Gastrocnemius medialis (tissue), 4 donors: ENCODE data around the gene OR10P1. TPM values are rescaled to one million over a fixed set of nuclear protein-coding genes. Genes with fewer than 3 reads are reported as not detected.

Experiments used
- ATAC-seq, 2 donors: fragments of 150-250 bp; one replicate each; pipeline ENCODE4 v1.9.1; 2016
- DNase-seq, 2 donors: peaks; one replicate each; pipeline ENCODE4 v3.0.0-alpha.2; 2019
- H3K27ac ChIP-seq, 4 donors: fragments of 200-600 bp; sonication (generic); 1 replicate in 1 of 4; 2 replicates in 3 of 4; pipeline ENCODE4 v1.5.1; 2016 to 2018; ENCODE audit warnings: mild to moderate bottlenecking in 2 of 4, moderate library complexity in 1 of 4
- H3K27me3 ChIP-seq, 3 donors: fragments of 200-600 bp; sonication (generic) in 2 of 3; 1 replicate in 1 of 3; 2 replicates in 2 of 3; pipeline versions ENCODE4 v1.5.1 to v1.6.0; 2016 to 2019; ENCODE audit warnings: mild to moderate bottlenecking in 1 of 3, moderate library complexity in 1 of 3
- H3K36me3 ChIP-seq, 2 donors: fragments of 200-600 bp; sonication (generic) in 1 of 2; one replicate each; pipeline ENCODE4 v1.5.1; 2017 to 2018
- H3K4me1 ChIP-seq, 2 donors: fragments of 200-600 bp; sonication (generic) in 1 of 2; one replicate each; pipeline ENCODE4 v1.5.1; 2016 to 2017; ENCODE audit warnings: mild to moderate bottlenecking in 2 of 2
- H3K4me3 ChIP-seq, 4 donors: fragments of 200-600 bp; sonication (generic) in 3 of 4; 1 replicate in 1 of 4; 2 replicates in 3 of 4; pipeline ENCODE4 v1.5.1; 2016 to 2019; ENCODE audit warnings: mild to moderate bottlenecking in 2 of 4
- H3K9me3 ChIP-seq, 3 donors: fragments of 200-600 bp; sonication (generic) in 2 of 3; 1 replicate in 1 of 3; 2 replicates in 2 of 3; pipeline ENCODE4 v1.5.1; 2016 to 2019
- CTCF ChIP-seq, 5 experiments: fragments of 450-650 bp in 3 of 5; fragments of 200-600 bp in 2 of 5; sonication (generic) in 2 of 5; IDR thresholded peaks in 4 of 5; conservative IDR thresholded peaks in 1 of 5; 1 replicate in 4 of 5; 2 replicates in 1 of 5; pipeline ENCODE4 v1.5.1; 2016 to 2019; ENCODE audit warnings: antibody characterized with exemption in 5 of 5, mild to moderate bottlenecking in 3 of 5, moderate library complexity in 3 of 5
- POLR2A ChIP-seq, 2 donors: fragments of 450-650 bp; IDR thresholded peaks; one replicate each; pipeline ENCODE4 v1.6.1; 2017; ENCODE audit warnings: antibody characterized with exemption in 2 of 2, mild to moderate bottlenecking in 2 of 2, moderate library complexity in 2 of 2
- in situ Hi-C, 4 donors: fragments of 200-750 bp; cut with MboI; loops; one replicate each; pipeline versions ENCODE4 v1.15.0 to v1.8.0; 2017; ENCODE audit warnings: low sequenced_read_pairs in 4 of 4
- intact Hi-C: fragments of 100-400 bp; cut with DNase I; formaldehyde crosslinking; loops from one replicate; pipeline ENCODE4 v1.15.1; 2023; ENCODE audit warnings: low total_unique reads
- total RNA-seq, 4 donors: library from RNA; depleted of rRNA; stranded (reverse); fragments of >200 nt; gene quantifications; one replicate each; pipeline versions ENCODE4 v1.1.0 to v1.2.3, GENCODE V29; 2016

The OR10P1 gene
- total RNA-seq, 4 donors from 2014 or later, result not detected

- TF ChIP-seq POLR2A (IDR thresholded peaks at IDR 0.05) (no peak), CTCF (IDR thresholded peaks at IDR 0.05 in 4 of 5, conservative IDR thresholded peaks at IDR 0.05 in 1 of 5) (no peak)
- ATAC-seq, result no peak
- Histone ChIP-seq H3K36me3 (no peaks in the 10 kb centered on the region), H3K27me3 (peaks cover 0 to 2% (median 0%) of the 10 kb centered on the region in 3 donors), H3K4me3 (no peak overlapping the region), H3K27ac (no peak overlapping the region), H3K9me3 (no peaks in the 10 kb centered on the region), H3K4me1 (no peaks in the 10 kb centered on the region)
- in situ Hi-C loops, result loop anchor here in 1 of 4 donors (25.0 kb wide), 1 partner anchor 301 kb away; the partner anchor contains the start of genes DGKA and PYM1
- no peak for DNase-seq
- intact Hi-C loops, result no loop called here
These were observed 506 bp upstream of the OR10P1 start for GRCh38 chr12:55636116-55636655.

- intact Hi-C loops (no loop called here), in situ Hi-C loops (loop anchor here in 1 of 4 donors (25.0 kb wide), 1 partner anchor 300 kb away; the partner anchor contains the start of genes DGKA and PYM1)
- H3K4me1 ChIP-seq, result no peaks in the 10 kb centered on the region
- no peak for ATAC-seq
- no peak overlapping the region for H3K27ac ChIP-seq
- peaks cover 0 to 2% (median 0%) of the 10 kb centered on the region in 3 donors for H3K27me3 ChIP-seq
- no peaks in the 10 kb centered on the region for H3K36me3 ChIP-seq
- no peak for DNase-seq
- no peak overlapping the region for H3K4me3 ChIP-seq
- H3K9me3 ChIP-seq, result no peaks in the 10 kb centered on the region
- TF ChIP-seq POLR2A (IDR thresholded peaks at IDR 0.05) (no peak), CTCF (IDR thresholded peaks at IDR 0.05 in 4 of 5, conservative IDR thresholded peaks at IDR 0.05 in 1 of 5) (no peak)
These were observed 775 bp downstream of the OR10P1 start for GRCh38 chr12:55637467-55637866.

- Histone ChIP-seq H3K4me3 (no peak overlapping the region), H3K36me3 (no peaks in the 10 kb centered on the region), H3K4me1 (peaks cover 0 to 2% of the 10 kb centered on the region in 2 donors), H3K9me3 (no peaks in the 10 kb centered on the region), H3K27ac (no peak overlapping the region), H3K27me3 (peaks cover 0 to 2% (median 0%) of the 10 kb centered on the region in 3 donors)
- intact Hi-C loops (no loop called here), in situ Hi-C loops (loop anchor here in 1 of 4 donors (25.0 kb wide), 1 partner anchor 296 kb away; the partner anchor contains the start of genes DGKA and PYM1)
- ATAC-seq (no peak), DNase-seq (no peak)
- TF ChIP-seq CTCF (IDR thresholded peaks at IDR 0.05 in 4 of 5, conservative IDR thresholded peaks at IDR 0.05 in 1 of 5), result no peak
- no peak for TF ChIP-seq POLR2A (IDR thresholded peaks at IDR 0.05)
These were observed 4.9 kb downstream of the OR10P1 start for GRCh38 chr12:55641595-55641994.

DNA sequence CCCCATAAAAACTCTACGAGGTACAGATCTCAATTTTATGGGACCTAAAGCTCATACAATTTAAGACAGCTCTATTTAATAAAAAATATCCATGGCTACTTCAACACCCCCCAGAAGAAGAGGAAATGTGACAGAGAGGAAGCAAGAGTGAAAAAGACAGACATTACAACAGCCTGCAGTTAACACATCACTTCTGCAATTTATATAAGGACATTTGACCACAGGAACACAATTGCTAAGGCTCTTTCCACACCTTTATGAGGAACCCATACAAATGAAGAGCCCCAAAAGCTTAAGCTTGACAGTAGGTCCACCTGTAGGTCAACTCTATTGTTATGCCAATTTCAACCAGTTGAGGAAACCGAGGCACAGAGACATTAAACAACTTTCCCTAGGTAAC lies 5.6 kb downstream of the OR10P1 start:
- Histone ChIP-seq H3K4me3 (no peak overlapping the region), H3K4me1 (peaks cover 0 to 4% of the 10 kb centered on the region in 2 donors), H3K27me3 (peaks cover 0 to 2% (median 0%) of the 10 kb centered on the region in 3 donors), H3K36me3 (no peaks in the 10 kb centered on the region), H3K27ac (no peak overlapping the region), H3K9me3 (no peaks in the 10 kb centered on the region)
- in situ Hi-C loops, result loop anchor here in 1 of 4 donors (25.0 kb wide), 1 partner anchor 295 kb away; the partner anchor contains the start of genes DGKA and PYM1
- no peak for DNase-seq
- TF ChIP-seq CTCF (IDR thresholded peaks at IDR 0.05 in 4 of 5, conservative IDR thresholded peaks at IDR 0.05 in 1 of 5), result no peak
- no peak for TF ChIP-seq POLR2A (IDR thresholded peaks at IDR 0.05)
- no peak for ATAC-seq
- intact Hi-C loops, result no loop called here
